HK-2 (cell line): Measurements from ENCODE around the gene TNS3.
A peak's percentile ranks its signal among the peaks of the same experiment; 100 is the strongest.

Experiments
- DNase-seq: peaks from one replicate; pipeline ENCODE4 v3.0.0-alpha.2; 2018; ENCODE audit not compliant: unreplicated experiment

Gene TNS3

GRCh38 chr7:47485640-47486435 is 96.1 kb downstream of the TNS3 start:
- no peak for DNase-seq

- DNase-seq, result no peak
Observed at GRCh38 chr7:47484923-47485639, 96.8 kb downstream of the TNS3 start.

- DNase-seq, result no peak
Observed at GRCh38 chr7:47484457-47484856, 97.5 kb downstream of the TNS3 start.

GRCh38 chr7:47483604-47484273 is 98.2 kb downstream of the TNS3 start:
- no peak for DNase-seq

GRCh38 chr7:47482013-47482875 is 99.7 kb downstream of the TNS3 start:
- peak; percentile 82 for DNase-seq

- no peak for DNase-seq
Observed at GRCh38 chr7:47481541-47482012, 100.3 kb downstream of the TNS3 start.

- no peak for DNase-seq
Observed at GRCh38 chr7:47480576-47481538, 101.1 kb downstream of the TNS3 start.

- no peak for DNase-seq
Observed at GRCh38 chr7:47479821-47480575, 101.9 kb downstream of the TNS3 start.

- no peak for DNase-seq
Observed at GRCh38 chr7:47478926-47479711, 102.8 kb downstream of the TNS3 start.

- DNase-seq, result no peak
Observed at GRCh38 chr7:47478017-47478344, 103.9 kb downstream of the TNS3 start.

GRCh38 chr7:47477191-47478016 is 104.5 kb downstream of the TNS3 start:
- DNase-seq, result no peak

GRCh38 chr7:47475880-47476227 is 106.1 kb downstream of the TNS3 start:
- DNase-seq, result no peak

- DNase-seq, result peak; percentile 92
Observed at GRCh38 chr7:47474937-47475879, 106.7 kb downstream of the TNS3 start.

- DNase-seq, result no peak
Observed at GRCh38 chr7:47474211-47474936, 107.5 kb downstream of the TNS3 start.

GRCh38 chr7:47473499-47474210 is 108.3 kb downstream of the TNS3 start:
- no peak for DNase-seq
